ENCODE measurements around the gene ITGB5. TPM values are rescaled to one million over a fixed set of nuclear protein-coding genes. Genes with fewer than 3 reads are reported as not detected.

ITGB5 gene
- polyA plus RNA-seq, 10 donors, result 14.3 to 62.0 (median 24.1) TPM

DNA sequence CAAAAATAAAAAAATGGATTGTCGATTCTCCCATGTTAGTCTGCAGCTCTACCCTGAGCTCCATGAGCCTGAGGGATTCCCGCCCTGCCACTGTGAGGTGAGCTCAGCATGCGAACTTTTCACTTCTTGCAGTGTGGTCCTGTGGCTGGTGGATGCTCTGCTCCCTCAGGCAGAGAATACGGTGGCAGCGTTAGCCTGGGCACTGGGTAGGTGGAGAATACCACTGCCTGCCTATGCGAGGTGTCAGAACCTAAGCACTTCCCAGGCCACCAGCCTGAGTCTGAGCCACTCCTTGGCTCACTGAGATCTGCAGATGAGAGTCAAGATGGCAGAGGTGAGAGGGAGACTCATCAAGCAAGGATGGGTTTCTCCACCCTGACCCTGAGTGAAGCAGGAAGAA is 70.1 kb downstream of the ITGB5 start:
- DNase-seq, result no peak

DNA sequence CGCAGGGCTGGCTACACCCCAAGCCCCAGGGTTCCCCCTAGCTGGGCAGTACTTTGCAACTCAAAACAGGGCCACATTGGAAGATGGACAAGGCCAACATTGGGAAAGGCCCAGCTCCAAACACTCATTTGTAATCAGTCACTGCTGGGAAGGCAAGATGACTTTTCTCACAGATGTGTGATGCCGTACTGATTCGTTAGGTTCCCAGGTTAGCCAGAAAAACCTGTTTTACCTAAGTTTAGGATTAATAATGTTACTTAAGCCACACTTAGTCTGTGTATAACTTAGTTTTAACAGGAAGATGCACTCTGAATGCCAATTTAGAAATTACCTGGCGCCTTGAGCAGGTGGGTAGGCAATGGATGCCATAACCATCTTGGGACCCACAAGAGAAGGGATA is 71.0 kb downstream of the ITGB5 start:
- no peak for DNase-seq

GRCh38 chr3:124815781-124816180 is 71.4 kb downstream of the ITGB5 start:
- no peak for DNase-seq

GRCh38 chr3:124814620-124815421 is 72.3 kb downstream of the ITGB5 start:
- DNase-seq, result no peak

GRCh38 chr3:124813541-124813940 is 73.6 kb downstream of the ITGB5 start:
- DNase-seq, result no peak

GRCh38 chr3:124812291-124813265 is 74.6 kb downstream of the ITGB5 start:
- DNase-seq, result peak; percentile 78 to 93 (median 93)

GRCh38 chr3:124811436-124811835 is 75.7 kb downstream of the ITGB5 start:
- DNase-seq, result no peak

- DNase-seq, result no peak
Observed at GRCh38 chr3:124810970-124811369, 76.2 kb downstream of the ITGB5 start.

DNA sequence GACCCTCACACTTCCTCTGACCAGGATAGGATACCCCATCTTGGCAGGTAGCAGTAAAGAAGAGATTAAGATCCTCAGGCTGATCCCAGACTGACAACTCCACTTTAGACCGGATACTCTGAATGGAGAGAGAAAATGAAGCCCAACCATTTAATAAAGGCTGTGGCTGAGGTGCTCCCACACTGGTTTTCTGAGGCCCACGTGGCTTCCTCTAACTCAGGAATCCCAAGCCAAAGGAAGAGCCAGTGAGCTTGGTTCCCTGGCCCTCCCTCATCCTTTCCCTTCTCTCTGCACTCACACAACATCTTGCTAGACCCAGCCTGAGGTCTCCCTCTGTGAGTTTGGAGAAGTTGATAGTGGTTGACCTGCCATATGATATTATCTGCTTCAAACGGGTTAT is 78.1 kb downstream of the ITGB5 start:
- DNase-seq, result no peak

- no peak for DNase-seq
Observed at GRCh38 chr3:124805671-124806070, 81.5 kb downstream of the ITGB5 start.

DNA sequence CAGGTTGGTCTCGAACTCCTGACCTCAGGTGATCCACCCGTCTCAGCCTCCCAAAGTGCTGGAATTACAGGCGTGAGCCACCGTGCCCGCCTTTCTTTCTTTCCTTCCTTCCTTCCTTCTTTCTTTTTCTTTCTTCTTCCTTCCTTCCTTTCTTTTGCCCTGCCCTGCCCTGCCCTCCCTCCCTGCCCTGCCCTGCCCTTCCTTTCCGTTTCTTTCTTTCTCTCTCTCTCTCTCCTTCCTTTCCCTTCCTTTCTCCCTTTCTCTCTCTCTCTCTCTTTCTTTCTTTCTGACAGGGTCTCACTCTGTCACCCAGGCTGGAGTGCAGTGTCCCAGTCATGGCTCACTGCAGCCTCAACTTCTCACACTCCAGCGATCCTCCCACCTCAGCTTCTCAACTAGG is 82.3 kb downstream of the ITGB5 start:
- no peak for DNase-seq

DNA sequence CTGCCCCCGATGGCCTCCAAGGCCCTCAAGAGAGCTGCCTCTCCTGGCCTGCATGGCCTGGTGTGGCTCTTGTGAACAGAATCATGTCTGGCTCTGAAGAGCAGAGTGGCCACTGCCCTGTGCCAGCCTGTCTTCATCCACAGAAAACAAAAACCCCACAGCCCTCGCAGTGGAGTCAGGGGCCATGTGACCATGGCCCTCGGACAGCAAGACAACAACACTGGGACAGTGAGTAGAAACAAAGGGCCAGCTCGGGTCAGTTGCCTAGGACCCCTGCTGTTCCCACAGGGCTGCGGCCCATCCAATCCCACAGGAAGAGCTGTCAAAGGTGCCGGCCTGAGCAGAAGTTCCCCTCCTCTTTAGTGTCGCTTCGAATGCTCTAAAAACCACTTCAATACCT is 84.5 kb downstream of the ITGB5 start:
- DNase-seq, result no peak

- DNase-seq, result no peak
Observed at GRCh38 chr3:124802061-124802698, 85.0 kb downstream of the ITGB5 start.

GRCh38 chr3:124800511-124801258 is 86.5 kb downstream of the ITGB5 start:
- DNase-seq, result peak in 1 of 3 donors; percentile 71

DNA sequence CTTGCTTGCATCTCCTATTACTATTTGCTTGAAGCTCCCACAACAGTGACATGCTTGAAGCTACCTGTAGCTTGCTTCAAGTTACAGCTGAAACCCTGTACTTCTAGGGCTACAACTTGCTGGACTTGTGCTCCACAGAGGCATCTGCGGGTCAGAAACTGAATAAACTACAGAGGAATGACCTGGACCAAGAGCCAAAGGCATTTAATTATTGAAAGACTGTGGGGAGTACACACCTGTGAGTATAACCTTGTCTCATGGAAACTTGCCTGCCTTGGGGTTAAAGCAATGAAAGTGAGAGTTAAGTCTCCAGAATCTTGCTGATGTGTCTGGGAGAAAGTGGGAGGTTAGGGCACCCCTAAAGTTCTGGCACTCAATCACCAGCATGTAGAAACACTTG is 87.1 kb downstream of the ITGB5 start:
- no peak for DNase-seq

GRCh38 chr3:124799676-124800075 is 87.5 kb downstream of the ITGB5 start:
- DNase-seq, result no peak

DNA sequence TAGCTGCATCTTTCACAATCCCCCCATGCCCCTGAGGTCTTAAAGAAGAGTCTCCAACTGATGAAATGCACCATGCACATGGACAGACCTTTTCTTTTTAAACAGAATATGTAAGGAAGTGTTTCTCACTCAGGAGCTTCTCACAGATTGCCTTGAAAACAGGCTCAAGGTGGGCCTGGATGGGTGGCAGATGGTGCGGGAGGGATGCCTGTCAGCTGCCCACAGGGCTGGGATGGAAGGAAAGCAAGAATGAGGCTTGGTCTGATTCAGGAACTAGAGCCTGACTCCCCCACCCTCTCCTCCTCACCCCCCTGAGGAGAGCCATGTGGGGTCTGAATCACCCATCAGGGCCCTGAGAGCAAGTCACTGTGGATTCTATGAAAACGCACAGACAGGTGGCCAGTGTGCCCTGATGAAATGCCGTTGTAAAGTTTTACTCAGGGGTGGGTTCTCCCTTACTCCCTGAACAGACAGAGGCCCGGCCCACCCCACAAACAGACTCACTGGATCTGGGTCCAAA is 89.7 kb downstream of the ITGB5 start:
- no peak for DNase-seq

- no peak for DNase-seq
Observed at GRCh38 chr3:124796477-124796876, 90.7 kb downstream of the ITGB5 start.

DNA sequence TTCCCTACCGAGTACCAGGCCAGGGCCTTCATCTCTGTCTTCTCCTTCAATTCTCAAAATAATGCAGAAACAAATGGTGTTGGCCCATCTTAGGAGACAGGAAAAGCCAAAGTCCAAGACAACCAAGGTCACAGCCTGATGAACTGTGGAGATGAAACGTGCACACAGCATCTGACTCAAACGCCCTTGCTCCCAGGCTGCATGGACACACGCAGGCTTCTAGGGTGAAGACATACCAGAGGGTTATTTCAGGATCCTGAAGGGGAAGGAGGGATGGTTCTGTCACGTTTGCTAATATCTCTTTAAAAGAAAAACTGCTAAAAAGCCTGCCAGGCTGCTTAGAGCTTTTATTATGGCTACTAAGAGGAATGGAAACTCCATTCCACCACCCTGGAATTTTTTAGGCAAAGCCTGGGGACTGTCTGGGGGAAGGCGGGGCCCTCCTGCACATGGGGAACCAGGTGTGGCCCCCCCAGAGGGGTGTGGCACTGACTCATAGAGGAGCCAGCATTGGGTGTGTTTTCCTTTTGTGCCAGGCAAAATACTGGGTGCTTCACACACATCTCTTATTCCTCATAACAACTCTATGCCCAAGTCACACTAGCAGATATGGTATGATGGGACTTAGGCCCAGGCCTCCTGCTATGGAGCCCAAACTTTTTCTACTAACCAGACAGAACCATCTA is 94.0 kb downstream of the ITGB5 start:
- no peak for DNase-seq

- no peak for DNase-seq
Observed at GRCh38 chr3:124792341-124793040, 94.7 kb downstream of the ITGB5 start.
